A549 (cell line): Measurements from ENCODE around the gene ELP2. TPM values are rescaled to one million over a fixed set of nuclear protein-coding genes. Genes with fewer than 3 reads are reported as not detected.

Experiments used
- ATAC-seq, 2 experiments: fragments of 200-7000 bp in 1 of 2; fragments of >200 bp in 1 of 2; cut with Nextera tagmentation in 1 of 2; cut with Tn5 transposase in 1 of 2; 3 replicates each; pipeline versions ENCODE4 v1.8.0 to v1.9.1; 2018 to 2020; ENCODE audit warnings: mild to moderate bottlenecking in 1 of 2, moderate library complexity in 1 of 2
- CTCF ChIA-PET: fragments of 300-600 bp; sonication (Branson Sonifier 250); formaldehyde crosslinking; extraction: SDS; loops from one replicate; lab custom pipeline; 2021; ENCODE audit warnings: antibody characterized with exemption, inconsistent platforms; lab: Yijun Ruan, JAX
- POLR2A ChIA-PET: fragments of 350-600 bp; formaldehyde crosslinking; extraction: SDS; loops from one replicate; lab custom pipeline; 2021; ENCODE audit warnings: antibody characterized with exemption, inconsistent platforms; lab: Yijun Ruan, JAX
- DNase-seq, 2 experiments: peaks; one replicate each; pipeline versions ENCODE4 v3.0.0 to v3.0.0-alpha.2; 2011 to 2016; ENCODE audit warnings: low read depth in 1 of 2, low spot score in 1 of 2
- FAIRE-seq: peaks from 2 replicates; lab custom pipeline; 2011; peaks lifted over from hg19 to GRCh38; lab: Jason Lieb, UNC
- H3K27ac ChIP-seq, 2 experiments: fragments of >200 bp; sonication (Bioruptor Twin); formaldehyde crosslinking; 3 replicates each; pipeline ENCODE4 v1.5.1; 2016 to 2017
- H3K4me1 ChIP-seq: fragments of >200 bp; sonication (Bioruptor Twin); formaldehyde crosslinking; 3 replicates; pipeline ENCODE4 v1.6.1; 2016
- H3K4me2 ChIP-seq: fragments of >200 bp; sonication (Bioruptor Twin); formaldehyde crosslinking; 3 replicates; pipeline ENCODE4 v1.6.1; 2016
- H3K4me3 ChIP-seq: fragments of >200 bp; sonication (Bioruptor Twin); formaldehyde crosslinking; 3 replicates; pipeline ENCODE4 v1.5.1; 2016
- H3K9me3 ChIP-seq: fragments of >200 bp; sonication (Bioruptor Twin); formaldehyde crosslinking; 3 replicates; pipeline ENCODE4 v1.6.1; 2016
- BCL3 ChIP-seq: fragments of >200 bp; sonication (Bioruptor Twin); formaldehyde crosslinking; IDR thresholded peaks from 3 replicates; pipeline ENCODE4 v1.6.1; 2016
- BHLHE40 ChIP-seq: IDR thresholded peaks from 2 replicates; pipeline ENCODE4 v1.6.1; 2012; ENCODE audit warnings: low read depth, low read length, inconsistent platforms
- EHMT2 ChIP-seq: fragments of 200-600 bp; sonication (generic); IDR thresholded peaks from 2 replicates; pipeline ENCODE4 v1.6.1; 2016; ENCODE audit warnings: antibody characterized with exemption, low read depth, mild to moderate bottlenecking, moderate library complexity
- ELK1 ChIP-seq: fragments of 150-350 bp; IDR thresholded peaks from 2 replicates; pipeline ENCODE4 v1.6.1; 2014; ENCODE audit warnings: low read depth, mild to moderate bottlenecking, low read length
- ESRRA ChIP-seq: fragments of 150-350 bp; IDR thresholded peaks from 2 replicates; pipeline ENCODE4 v1.6.1; 2014; ENCODE audit warnings: mild to moderate bottlenecking, low read length, borderline replicate concordance
- FOSL2 ChIP-seq, 2 experiments: fragments of 450-650 bp in 1 of 2; fragments of >200 bp in 1 of 2; sonication (Bioruptor Twin) in 1 of 2; formaldehyde crosslinking; IDR thresholded peaks; 2 replicates each; pipeline versions ENCODE4 v1.5.0 to v1.6.1; 2016 to 2020; ENCODE audit warnings: mild to moderate bottlenecking in 1 of 2, moderate library complexity in 1 of 2
- FOXS1 ChIP-seq: fragments of 250-450 bp; sonication (Bioruptor Pico); IDR thresholded peaks from 2 replicates; pipeline ENCODE4 v1.5.0; 2020; ENCODE audit warnings: mild to moderate bottlenecking, moderate library complexity
- HDAC2 ChIP-seq: fragments of 200-600 bp; sonication (generic); IDR thresholded peaks from 2 replicates; pipeline ENCODE4 v1.6.1; 2016
- HES2 ChIP-seq: fragments of >200 bp; sonication (Bioruptor Twin); formaldehyde crosslinking; IDR thresholded peaks from 2 replicates; pipeline ENCODE4 v1.6.1; 2016
- HEYL ChIP-seq: fragments of 250-450 bp; sonication (Bioruptor Pico); IDR thresholded peaks from 2 replicates; pipeline ENCODE4 v1.8.0; 2021; ENCODE audit warnings: mild to moderate bottlenecking, moderate library complexity
- HOXB5 ChIP-seq: fragments of 250-450 bp; sonication (Bioruptor Pico); IDR thresholded peaks from 2 replicates; pipeline ENCODE4 v1.5.0; 2020; ENCODE audit warnings: mild to moderate bottlenecking, moderate library complexity
- JUNB ChIP-seq: fragments of >200 bp; sonication (Bioruptor Twin); formaldehyde crosslinking; IDR thresholded peaks from 2 replicates; pipeline ENCODE4 v1.6.1; 2016
- KDM1A ChIP-seq: fragments of 200-600 bp; sonication (generic); IDR thresholded peaks from 2 replicates; pipeline ENCODE4 v1.6.1; 2016; ENCODE audit warnings: low read depth, mild to moderate bottlenecking
- NPAS2 ChIP-seq: fragments of 250-450 bp; sonication (Bioruptor Pico); IDR thresholded peaks from 2 replicates; pipeline ENCODE4 v1.8.0; 2022; ENCODE audit warnings: mild to moderate bottlenecking, moderate library complexity, borderline replicate concordance
- PBX3 ChIP-seq: IDR thresholded peaks from 2 replicates; pipeline ENCODE4 v1.6.1; 2012
- POLR2A ChIP-seq: IDR thresholded peaks from 2 replicates; pipeline ENCODE4 v1.6.1; 2012; ENCODE audit warnings: mild to moderate bottlenecking, low read length
- RARB ChIP-seq: fragments of 250-450 bp; sonication (Bioruptor Pico); IDR thresholded peaks from 2 replicates; pipeline ENCODE4 v1.8.0; 2021; ENCODE audit warnings: mild to moderate bottlenecking, moderate library complexity
- TFCP2L1 ChIP-seq: fragments of 250-450 bp; sonication (Bioruptor Pico); IDR thresholded peaks from 2 replicates; pipeline ENCODE4 v1.5.0; 2021; ENCODE audit warnings: mild to moderate bottlenecking
- ZC3H11A ChIP-seq: fragments of 450-650 bp; IDR thresholded peaks from 2 replicates; pipeline ENCODE4 v1.6.1; 2014; ENCODE audit warnings: antibody characterized with exemption, mild to moderate bottlenecking
- ZFP36 ChIP-seq: fragments of 450-650 bp; IDR thresholded peaks from 2 replicates; pipeline ENCODE4 v1.6.1; 2014; ENCODE audit warnings: borderline replicate concordance; ENCODE audit not compliant: partially characterized antibody
- ZNF302 ChIP-seq: fragments of 250-450 bp; sonication (Bioruptor Pico); IDR thresholded peaks from 2 replicates; pipeline ENCODE4 v1.9.0; 2021; ENCODE audit warnings: inconsistent platforms, mild to moderate bottlenecking, moderate library complexity
- WGBS: methylation state at CpG from one replicate; pipeline ENCODE4 v1.1.6; 2017; ENCODE audit errors: missing lambda C conversion rate; 5-methylcytosine and 5-hydroxymethylcytosine counted together
- polyA plus RNA-seq, 4 experiments: library from polyadenylated mRNA; depleted of rRNA in 3 of 4; stranded (reverse); fragments of >200 nt; fragmentation: RNase III in 1 of 4; extraction: RNeasy Plus Mini Kit Qiagen cat#74134 plus additional on column Dnase treatment in 1 of 4; gene quantifications; 2 replicates in 3 of 4; 3 replicates in 1 of 4; pipeline ENCODE4 v1.2.3, GENCODE V29; 2011 to 2017
- TF ChIP-seq, protein P1 (sequence below): fragments of >200 bp; sonication (Bioruptor Twin); formaldehyde crosslinking; IDR thresholded peaks from 3 replicates; pipeline ENCODE4 v1.5.1; 2016

ELP2 gene
- polyA plus RNA-seq, 2 of the 4 experiments (the other 2 are of a cell fraction), result 28.8 to 73.4 TPM

DNA sequence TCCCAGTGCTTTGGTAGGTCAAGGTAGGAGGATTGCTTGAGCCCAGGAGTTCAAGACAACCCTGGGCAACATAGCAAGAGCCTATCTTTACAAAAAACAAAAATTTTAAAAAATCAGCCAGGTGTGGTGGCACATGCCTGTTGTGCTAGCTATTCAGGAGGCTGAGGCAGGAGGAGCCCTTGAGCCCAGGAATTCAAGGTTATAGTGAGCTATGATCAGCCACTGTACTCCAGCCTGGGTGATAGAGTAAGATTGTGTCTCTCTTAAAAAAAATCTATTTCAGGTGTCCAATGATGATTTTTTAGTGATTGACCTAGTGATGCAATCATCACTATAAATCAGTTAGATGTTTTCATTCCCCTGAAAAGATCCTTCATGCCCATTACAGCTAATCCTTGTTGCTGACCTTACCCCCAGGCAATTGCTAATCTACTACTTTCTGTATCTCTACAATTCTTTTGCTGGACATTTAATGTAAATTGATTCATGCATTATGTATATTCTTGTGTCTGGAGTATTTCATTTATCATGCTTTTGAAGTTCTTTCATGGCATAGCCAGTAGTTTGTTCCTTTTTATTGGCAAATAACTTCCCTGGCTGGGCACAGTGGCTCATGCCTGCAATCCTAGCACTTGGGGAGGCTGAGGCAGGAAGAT is 67.9 kb downstream of the ELP2 start:
- TF ChIP-seq HOXB5 (CRISPR knock-in tag) (no peak), FOSL2 (IDR thresholded peaks at IDR 0.05) (no peak), FOSL2 (CRISPR knock-in tag; IDR thresholded peaks at IDR 0.05) (no peak), NPAS2 (CRISPR knock-in tag) (no peak), HES2 (no peak), KDM1A (no peak), TFCP2L1 (no peak), BHLHE40 (no peak)
- Histone ChIP-seq H3K27ac (no peak overlapping the region), H3K4me1 (no peaks in the 10 kb centered on the region), H3K4me2 (no peak overlapping the region), H3K9me3 (no peaks in the 10 kb centered on the region), H3K4me3 (no peak overlapping the region)
- ATAC-seq (no peak), DNase-seq (no peak), FAIRE-seq (no peak)
- ChIA-PET CTCF (no interaction called here), POLR2A (no interaction called here)

- Histone ChIP-seq H3K27ac (no peak overlapping the region), H3K4me3 (no peak overlapping the region), H3K4me2 (no peak overlapping the region), H3K4me1 (no peaks in the 10 kb centered on the region), H3K9me3 (no peaks in the 10 kb centered on the region)
- POLR2A ChIA-PET, result no interaction called here
- CTCF ChIA-PET, result no interaction called here
- DNase-seq (no peak), ATAC-seq (no peak), FAIRE-seq (no peak)
- TF ChIP-seq EHMT2, result no peak
- TF ChIP-seq POLR2A, result no peak
- TF ChIP-seq PBX3, result no peak
- no peak for TF ChIP-seq ZNF302 (CRISPR knock-in tag)
- TF ChIP-seq ESRRA, result no peak
- TF ChIP-seq HDAC2, result no peak
- TF ChIP-seq TFCP2L1, result no peak
- no peak for TF ChIP-seq ELK1
- TF ChIP-seq BHLHE40, result no peak
- TF ChIP-seq ZC3H11A, result no peak
- TF ChIP-seq RARB (CRISPR knock-in tag), result no peak
- no peak for TF ChIP-seq ZFP36
- no peak for TF ChIP-seq JUNB
- no peak for TF ChIP-seq BCL3
- TF ChIP-seq FOXS1, result no peak
- no peak for TF ChIP-seq HOXB5 (CRISPR knock-in tag)
- no peak for TF ChIP-seq HEYL (CRISPR knock-in tag)
- TF ChIP-seq, protein P1, sequence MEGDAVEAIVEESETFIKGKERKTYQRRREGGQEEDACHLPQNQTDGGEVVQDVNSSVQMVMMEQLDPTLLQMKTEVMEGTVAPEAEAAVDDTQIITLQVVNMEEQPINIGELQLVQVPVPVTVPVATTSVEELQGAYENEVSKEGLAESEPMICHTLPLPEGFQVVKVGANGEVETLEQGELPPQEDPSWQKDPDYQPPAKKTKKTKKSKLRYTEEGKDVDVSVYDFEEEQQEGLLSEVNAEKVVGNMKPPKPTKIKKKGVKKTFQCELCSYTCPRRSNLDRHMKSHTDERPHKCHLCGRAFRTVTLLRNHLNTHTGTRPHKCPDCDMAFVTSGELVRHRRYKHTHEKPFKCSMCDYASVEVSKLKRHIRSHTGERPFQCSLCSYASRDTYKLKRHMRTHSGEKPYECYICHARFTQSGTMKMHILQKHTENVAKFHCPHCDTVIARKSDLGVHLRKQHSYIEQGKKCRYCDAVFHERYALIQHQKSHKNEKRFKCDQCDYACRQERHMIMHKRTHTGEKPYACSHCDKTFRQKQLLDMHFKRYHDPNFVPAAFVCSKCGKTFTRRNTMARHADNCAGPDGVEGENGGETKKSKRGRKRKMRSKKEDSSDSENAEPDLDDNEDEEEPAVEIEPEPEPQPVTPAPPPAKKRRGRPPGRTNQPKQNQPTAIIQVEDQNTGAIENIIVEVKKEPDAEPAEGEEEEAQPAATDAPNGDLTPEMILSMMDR, result no peak
- WGBS, result 89% methylated on average over 13 of the region's 22 CpGs
These were observed 70.1 kb downstream of the ELP2 start for GRCh38 chr18:36199691-36200295.
